ENCODE results near the gene FASLG.
A peak's percentile ranks its signal among the peaks of the same experiment; 100 is the strongest.

Gene FASLG

DNA sequence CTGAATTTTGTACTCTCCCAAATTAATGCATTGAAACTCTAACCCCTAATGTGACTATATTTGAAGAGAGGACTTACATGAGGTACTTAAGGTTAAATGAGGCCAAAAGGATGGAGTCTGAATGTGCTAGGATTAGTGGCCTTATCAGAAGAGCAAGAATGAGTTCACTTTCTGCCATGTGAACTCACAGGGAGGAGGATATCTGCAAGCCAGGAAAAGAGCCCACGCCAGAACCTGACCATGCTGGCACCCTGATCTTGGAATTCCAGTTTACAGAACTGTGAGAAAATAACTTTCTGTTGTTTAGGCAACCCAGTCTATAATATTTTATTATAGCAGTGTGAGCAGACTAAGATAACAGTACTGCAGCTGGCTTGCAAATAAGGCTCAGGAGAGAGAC lies 12.2 kb upstream of the FASLG start:
- no peak for DNase-seq (ENCODE audit: low spot score)

DNA sequence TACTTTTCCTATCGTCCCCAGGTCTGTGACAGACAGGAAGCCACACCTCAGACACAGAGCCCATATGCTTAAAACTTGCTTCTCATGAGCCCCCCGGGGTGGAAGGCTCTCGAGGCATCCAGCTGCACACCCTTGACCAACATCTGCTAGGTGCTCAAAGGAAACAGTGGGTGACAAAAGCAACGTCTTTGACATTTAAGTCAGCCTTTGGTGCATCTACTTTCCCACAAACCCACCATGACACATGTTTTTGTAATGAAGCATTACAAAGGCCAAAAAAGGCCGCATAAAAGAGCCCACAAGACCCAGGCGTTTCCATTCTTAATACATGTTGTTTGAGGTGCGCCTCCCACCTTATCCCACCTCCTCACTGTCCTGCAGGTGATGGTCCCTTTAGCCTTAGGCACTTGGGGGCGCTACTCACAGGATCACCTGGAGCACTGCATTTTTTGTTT lies 11.8 kb upstream of the FASLG start:
- DNase-seq (ENCODE audit: low spot score), result no peak

- no peak for DNase-seq (ENCODE audit: low spot score)
Measured at GRCh38 chr1:172647987-172648386, 10.9 kb upstream of the FASLG start.

- DNase-seq (ENCODE audit: low spot score), result no peak
Measured at GRCh38 chr1:172650474-172651193, 8.3 kb upstream of the FASLG start.

DNA sequence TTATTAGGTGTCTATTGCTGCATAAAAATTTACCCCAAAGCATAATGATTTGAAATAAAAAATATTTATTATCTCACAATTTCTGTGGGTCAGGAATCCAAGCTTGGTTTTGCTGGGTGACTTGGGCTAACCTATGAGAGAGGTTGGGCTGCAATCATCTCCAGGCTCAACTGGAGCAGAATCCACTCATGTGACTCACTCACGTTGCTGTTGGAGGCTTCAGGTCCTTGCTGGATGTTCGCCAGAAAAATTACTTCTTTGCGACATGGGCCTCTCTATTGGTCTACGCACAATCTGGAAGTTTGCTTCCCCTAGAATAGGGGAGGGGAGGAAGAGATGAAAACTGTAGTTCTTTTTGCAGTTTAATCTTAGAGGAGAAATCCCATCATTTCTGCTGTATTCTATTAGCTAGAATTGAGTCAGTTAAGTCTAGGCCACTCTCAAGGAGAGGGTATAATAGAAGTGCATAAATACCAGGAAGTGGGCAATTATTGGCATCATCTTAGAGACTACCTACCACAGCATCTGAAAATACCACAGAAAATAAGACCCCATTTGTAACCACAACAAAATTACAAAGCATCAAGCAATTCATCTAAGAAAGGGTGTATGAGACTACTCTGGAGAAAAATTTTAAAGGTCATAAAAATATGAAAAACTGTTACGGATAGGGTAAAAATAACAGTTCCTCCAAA lies 5.7 kb upstream of the FASLG start:
- no peak for DNase-seq (ENCODE audit: low spot score)

DNA sequence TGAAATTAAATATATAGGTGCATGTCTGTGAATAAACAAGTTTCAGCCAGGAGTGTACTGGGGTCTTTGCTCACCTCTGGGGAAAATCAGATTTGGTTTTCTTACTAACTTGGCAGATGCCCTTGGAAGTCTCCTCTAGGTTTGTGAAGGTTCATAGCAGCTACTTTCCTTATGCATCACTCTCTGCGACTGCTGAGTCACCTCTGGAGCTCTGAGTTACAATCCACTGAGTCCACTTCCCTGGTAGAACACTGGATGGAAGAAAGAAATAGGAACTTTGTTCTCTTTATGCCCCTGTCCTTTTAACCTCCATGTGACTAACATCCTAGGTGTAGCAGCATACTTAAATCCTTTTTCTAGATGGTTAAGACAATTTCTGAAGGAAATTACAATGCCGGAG lies 4.4 kb upstream of the FASLG start:
- no peak for DNase-seq (ENCODE audit: low spot score)

- no peak for DNase-seq (ENCODE audit: low spot score)
Measured at GRCh38 chr1:172656576-172656975, 2.3 kb upstream of the FASLG start.

- DNase-seq (ENCODE audit: low spot score), result peak; percentile 11
Measured at GRCh38 chr1:172657586-172657985, 1.3 kb upstream of the FASLG start.

DNA sequence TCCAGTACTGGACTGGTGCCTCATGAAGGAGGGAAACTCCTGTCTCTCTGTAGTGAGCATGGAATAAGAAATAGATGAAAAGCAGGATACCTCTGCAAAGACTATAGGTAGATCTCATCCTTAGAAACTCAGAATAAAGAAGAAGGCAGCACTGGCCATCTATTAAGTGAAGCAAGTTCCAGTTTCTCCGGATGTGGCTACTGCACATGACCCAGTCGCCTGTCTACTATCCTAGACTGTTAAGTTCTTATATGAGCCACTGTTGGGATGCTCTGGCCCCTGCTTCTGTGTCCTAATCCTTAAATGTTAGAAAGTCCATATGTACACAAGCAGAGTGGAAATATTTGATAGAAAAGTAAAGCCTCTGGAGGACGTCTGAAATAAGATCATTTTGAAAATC lies 2.2 kb downstream of the FASLG start:
- no peak for DNase-seq (ENCODE audit: low spot score)

DNA sequence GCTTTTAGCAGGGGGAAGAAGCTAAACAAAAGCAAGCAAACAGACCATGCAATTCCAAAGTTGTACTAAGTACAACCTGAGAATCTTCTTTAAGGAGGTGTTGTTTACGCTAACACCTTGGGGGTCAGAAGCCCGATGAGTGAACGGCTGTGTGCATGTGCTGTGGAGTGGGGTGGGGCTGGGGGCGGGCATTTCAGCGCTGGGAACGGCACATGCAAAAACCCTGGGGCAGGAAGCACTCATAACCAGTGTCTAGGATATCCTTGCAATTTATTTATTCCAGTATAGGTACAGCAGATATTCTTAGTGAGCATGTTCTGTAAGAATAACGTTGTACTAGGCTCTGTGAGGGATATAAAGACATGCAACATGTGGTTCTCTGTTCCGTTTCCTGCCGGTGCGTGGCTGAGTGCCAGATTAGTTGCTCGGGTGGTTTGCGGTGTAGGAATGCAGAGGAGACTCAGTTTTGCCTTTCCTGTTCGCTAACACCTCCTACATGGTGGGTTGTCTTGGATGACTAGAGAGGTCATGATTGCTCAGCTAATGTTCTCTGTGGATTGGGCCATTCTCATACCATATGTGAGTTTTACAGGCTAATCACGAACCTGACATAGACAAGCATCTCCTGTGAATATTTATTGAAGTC lies 3.7 kb downstream of the FASLG start:
- peak; percentile 20 for DNase-seq (ENCODE audit: low spot score)

GRCh38 chr1:172663732-172664131 lies 4.8 kb downstream of the FASLG start:
- no peak for DNase-seq (ENCODE audit: low spot score)

DNA sequence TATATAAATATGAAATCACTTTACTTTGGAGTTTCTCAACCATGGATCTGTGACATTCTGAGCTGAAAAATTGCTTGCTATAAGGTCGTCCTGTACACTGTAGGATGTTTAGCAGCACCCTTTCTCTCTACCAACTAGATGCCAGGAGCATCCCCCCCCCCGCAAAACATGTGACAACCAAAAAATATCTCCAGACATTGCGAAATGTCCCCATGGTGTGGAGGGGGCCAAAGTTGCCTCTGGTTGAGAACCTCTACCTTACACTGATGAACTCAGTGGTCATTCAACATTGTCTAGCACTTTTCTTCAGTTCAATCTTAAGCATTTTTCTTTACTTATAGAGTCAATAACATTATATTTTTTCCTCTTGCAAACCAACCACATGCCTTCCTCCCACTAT lies 9.2 kb downstream of the FASLG start:
- DNase-seq (ENCODE audit: low spot score), result no peak

DNA sequence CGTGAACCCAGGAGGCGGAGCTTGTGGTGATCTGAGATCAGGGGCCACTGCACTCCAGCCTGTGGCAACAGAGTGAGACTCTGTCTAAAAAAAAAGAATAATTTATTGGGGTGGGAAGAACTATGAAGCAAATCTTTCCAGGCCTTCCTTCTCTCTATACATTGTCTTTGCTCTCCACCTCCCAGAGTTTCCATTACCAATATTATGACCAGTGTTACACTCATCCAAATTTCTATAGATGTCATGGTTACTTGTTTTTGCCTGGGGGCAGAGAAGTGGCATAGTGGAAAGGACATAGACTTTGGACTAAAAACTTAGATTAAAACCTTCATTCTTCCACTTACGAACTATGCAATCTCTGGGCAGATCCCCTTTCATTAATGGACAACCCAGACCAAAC lies 10.1 kb downstream of the FASLG start:
- DNase-seq (ENCODE audit: low spot score), result no peak

GRCh38 chr1:172670316-172670715 lies 11.4 kb downstream of the FASLG start:
- DNase-seq (ENCODE audit: low spot score), result no peak

DNA sequence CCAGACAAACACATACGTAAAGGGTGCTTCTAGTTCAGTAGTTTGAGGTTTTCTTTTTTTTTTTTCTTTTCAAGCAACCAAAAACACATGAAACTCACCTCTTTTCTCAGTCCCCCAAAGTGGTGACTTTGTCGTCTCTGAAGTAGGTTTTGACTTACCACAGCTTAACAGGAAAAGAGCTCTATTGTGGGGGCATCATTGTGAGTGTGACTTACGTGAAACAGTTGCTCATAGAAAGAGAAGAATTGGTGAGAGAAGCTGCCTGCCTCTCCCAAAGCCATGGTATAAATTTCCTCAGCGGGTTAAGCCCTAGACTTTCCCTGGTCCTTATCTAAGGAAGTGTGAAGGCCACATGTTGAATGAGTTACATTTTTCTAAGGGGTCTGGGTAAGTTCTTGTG lies 11.9 kb downstream of the FASLG start:
- DNase-seq (ENCODE audit: low spot score), result no peak

DNA sequence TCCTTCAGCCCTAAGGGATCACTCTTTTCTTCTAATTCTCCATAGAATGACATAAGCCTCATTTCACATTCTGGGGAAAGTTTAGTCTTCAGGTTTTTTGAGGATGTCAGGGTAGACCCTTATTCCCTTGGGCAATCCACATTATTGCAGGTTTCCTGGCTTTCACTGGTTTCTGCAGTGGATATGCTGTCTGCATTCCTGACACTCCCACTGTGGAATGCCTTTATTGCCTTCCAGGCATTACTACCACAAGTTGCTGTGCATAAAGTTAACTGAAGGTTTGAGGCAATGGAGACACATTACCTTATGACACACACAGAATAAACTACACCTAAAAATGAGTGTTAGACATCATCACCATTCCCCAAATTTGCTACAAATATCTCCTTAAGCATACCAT lies 12.7 kb downstream of the FASLG start:
- DNase-seq (ENCODE audit: low spot score), result no peak

DNA sequence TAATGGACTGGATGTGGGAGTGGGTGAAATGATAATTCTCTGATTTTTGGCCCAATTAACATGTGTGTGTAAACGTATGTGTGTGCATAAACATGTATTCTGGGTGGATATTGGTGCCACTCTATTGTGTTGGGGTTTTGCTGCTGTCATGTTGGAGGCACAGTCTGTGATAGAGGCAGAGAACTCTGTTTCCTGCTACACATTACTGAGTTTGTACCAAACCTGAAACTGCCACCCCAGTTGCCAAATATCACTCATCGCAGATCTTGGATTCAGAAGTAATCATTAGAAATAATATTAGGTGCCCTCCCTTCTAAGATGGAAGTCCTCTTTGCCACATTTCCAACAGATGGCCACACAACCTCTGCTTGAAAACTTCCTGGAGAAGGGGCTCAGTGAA lies 13.8 kb downstream of the FASLG start:
- no peak for DNase-seq (ENCODE audit: low spot score)

DNA sequence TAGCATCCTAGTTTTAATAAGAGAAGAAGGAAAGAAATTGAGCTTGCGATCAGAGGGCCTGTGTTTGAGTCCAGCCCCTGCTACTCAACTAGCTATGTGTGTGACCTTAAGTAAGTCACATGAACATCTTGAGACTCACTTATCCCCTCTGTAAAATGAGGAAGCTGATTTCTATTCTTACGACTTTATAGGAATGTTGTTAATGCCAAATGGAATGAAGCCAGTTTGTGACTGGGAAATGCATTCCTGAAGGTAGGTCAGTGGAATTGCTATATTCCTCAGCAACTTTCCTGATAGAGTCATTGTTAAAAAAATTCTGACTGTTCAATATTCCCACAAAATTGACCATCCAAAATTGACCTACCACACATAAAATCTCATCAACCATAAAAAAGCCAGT lies 14.9 kb downstream of the FASLG start:
- DNase-seq (ENCODE audit: low spot score), result no peak

DNA sequence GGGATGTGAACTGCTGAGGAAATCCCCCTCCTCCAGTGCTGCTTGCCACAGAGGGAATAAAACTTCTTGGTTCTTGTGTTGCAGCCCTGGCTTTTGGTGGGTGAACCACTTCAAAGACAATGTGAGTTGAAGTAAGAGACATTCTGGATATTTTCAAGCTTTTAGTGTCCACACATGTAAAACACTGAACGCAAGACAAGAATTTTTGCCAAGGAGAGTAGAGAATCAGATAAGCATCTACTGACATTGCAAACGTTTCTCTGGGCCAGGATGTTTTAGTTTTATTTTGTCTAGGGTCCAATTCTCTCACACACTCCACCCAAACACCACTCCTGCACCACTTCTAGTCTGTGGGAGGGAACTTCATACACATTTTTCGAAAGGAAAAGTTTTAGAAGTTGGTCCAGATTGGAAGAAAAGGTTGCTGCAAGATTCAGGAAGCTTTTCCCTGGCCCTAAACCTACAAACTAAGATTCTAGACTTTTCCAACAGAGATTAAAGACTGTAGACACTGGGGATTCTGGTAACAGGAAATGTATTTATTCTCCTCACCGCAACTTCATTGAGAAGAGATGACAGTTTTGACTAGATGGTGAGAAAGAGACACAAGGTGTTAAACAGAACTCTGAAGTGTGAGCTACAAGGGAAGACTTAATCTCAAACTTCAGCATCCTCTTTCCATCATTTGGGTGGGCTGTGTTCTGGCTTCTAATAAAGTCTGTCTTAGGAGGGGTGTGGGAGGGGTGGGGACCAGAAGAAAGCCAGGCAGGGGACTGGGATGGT lies 16.1 kb downstream of the FASLG start:
- no peak for DNase-seq (ENCODE audit: low spot score)

DNA sequence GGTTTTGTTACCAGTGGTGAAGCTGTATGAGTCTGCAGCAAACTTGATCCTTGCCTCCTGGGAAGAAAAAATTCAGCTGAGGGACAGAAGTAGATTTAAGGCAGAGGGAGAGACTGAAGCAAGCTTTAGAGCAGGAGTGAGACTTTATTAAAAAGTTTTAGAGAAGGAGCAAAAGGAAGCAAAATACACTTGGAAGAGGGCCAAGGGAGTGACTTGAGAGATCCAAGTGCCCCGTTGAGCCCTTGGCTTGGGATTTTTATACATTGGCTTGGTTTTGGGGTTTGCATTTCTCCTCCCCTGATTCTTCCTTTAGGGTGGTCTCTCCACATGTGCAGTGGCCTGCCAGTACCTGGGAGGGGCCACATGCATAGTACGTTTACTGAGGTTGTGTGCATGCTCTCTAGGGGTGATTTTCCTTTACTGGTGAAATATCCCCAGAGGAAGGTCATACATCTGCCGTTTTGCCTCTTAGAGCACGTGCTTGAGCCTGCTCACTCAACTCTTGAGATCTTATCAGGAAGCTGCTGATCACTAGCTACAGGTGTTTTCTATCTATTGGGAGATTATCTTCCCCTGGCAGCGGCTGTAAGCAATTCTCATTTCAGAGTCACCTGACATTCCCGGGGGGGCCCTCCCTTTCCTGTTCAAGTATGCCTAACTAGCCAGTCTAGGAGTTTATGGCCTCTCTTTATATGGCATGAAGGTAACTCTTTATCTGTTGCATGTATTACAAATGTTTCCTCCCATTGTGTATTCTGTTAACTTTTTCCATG lies 20.3 kb downstream of the FASLG start:
- no peak for DNase-seq (ENCODE audit: low spot score)

DNA sequence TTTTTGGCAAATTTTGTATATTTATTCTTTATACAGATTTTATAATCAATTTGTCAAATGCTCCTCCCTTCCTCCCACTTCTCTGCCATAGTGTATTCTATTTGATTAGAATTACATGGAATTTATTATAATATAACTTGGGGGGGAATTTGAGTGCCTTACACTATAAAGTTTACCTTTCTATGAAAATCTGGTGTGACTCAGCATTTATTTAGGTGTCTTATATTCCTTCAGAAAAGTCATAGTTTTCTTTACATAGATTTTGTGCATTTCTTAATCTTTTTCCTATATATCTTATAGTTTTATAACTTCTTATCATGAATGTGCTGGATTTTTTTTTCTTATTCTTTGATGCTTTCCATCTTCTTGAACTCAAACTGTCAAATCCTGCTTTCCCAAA lies 21.3 kb downstream of the FASLG start:
- no peak for DNase-seq (ENCODE audit: low spot score)

All from Ammon's horn (tissue), 1 donor.